Keratinocyte (primary cell): ENCODE measurements around the gene ACOX2.

Source experiments
- EZH2 ChIP-seq: IDR thresholded peaks from one replicate; pipeline ENCODE4 v1.6.1; 2012; ENCODE audit warnings: inconsistent platforms, mild to moderate bottlenecking, low read length, moderate library complexity
- TF ChIP-seq, protein P1 (sequence below), 3 experiments: IDR thresholded peaks in 1 of 3; conservative IDR thresholded peaks in 1 of 3; optimal IDR thresholded peaks in 1 of 3; 2 replicates in 2 of 3; 3 replicates in 1 of 3; pipeline versions ENCODE3 to v1.5.1; 2011; ENCODE audit warnings: low read length in 3 of 3, mild to moderate bottlenecking in 3 of 3, moderate library complexity in 2 of 3, control low read depth in 1 of 3, inconsistent platforms in 1 of 3; ENCODE audit not compliant: insufficient read depth in 2 of 3; ENCODE audit errors: extremely low read depth in 1 of 3

- TF ChIP-seq, protein P1, sequence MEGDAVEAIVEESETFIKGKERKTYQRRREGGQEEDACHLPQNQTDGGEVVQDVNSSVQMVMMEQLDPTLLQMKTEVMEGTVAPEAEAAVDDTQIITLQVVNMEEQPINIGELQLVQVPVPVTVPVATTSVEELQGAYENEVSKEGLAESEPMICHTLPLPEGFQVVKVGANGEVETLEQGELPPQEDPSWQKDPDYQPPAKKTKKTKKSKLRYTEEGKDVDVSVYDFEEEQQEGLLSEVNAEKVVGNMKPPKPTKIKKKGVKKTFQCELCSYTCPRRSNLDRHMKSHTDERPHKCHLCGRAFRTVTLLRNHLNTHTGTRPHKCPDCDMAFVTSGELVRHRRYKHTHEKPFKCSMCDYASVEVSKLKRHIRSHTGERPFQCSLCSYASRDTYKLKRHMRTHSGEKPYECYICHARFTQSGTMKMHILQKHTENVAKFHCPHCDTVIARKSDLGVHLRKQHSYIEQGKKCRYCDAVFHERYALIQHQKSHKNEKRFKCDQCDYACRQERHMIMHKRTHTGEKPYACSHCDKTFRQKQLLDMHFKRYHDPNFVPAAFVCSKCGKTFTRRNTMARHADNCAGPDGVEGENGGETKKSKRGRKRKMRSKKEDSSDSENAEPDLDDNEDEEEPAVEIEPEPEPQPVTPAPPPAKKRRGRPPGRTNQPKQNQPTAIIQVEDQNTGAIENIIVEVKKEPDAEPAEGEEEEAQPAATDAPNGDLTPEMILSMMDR (optimal IDR thresholded peaks at IDR 0.05 in 1 of 3, IDR thresholded peaks at IDR 0.05 in 1 of 3, conservative IDR thresholded peaks at IDR 0.05 in 1 of 3; ENCODE audit: extremely low read depth in 1 of 3, insufficient read depth in 2 of 3, low read length in 3 of 3) = no peak
- TF ChIP-seq EZH2 = no peak
Measured at GRCh38 chr3:58470363-58471024, 66.5 kb downstream of the ACOX2 start.
